ENCODE results near the gene CA10.

Gene CA10

GRCh38 chr17:52158450-52159042, at the start of gene CA10:
Gene CA10, minus strand, starts transcription at chr17:52158714.
- DNase-seq (ENCODE audit: low spot score) = no peak

GRCh38 chr17:52207796-52208195, 49.3 kb upstream of the CA10 start:
- DNase-seq (ENCODE audit: low spot score) = no peak

DNA sequence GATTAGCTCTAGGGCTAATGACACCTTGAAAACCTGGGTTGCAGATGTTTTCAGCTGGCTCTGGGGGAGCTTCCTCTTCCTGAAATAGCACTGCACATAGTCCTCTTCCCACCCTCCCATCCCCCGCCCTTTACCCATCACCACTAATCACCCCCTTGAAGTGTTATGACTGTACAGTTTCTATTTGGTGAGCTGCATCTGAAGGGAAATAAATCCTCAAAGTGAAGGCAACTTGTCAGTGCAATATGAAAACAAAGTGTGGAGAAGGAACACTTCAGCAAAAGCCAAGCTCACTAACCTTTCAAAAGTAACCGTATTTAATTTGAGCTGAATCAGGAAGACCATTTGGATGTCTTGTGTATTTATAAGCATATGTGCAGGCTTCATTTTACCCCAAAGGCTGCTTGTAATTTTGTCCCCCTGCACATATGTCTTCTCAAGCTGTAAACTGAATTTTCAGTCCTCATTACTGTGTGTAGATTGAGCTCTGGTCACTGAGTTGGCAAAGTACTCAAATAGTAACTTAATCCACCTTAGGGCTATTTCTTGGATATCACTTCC, 44.1 kb upstream of the CA10 start:
- no peak for DNase-seq (ENCODE audit: low spot score)

DNA sequence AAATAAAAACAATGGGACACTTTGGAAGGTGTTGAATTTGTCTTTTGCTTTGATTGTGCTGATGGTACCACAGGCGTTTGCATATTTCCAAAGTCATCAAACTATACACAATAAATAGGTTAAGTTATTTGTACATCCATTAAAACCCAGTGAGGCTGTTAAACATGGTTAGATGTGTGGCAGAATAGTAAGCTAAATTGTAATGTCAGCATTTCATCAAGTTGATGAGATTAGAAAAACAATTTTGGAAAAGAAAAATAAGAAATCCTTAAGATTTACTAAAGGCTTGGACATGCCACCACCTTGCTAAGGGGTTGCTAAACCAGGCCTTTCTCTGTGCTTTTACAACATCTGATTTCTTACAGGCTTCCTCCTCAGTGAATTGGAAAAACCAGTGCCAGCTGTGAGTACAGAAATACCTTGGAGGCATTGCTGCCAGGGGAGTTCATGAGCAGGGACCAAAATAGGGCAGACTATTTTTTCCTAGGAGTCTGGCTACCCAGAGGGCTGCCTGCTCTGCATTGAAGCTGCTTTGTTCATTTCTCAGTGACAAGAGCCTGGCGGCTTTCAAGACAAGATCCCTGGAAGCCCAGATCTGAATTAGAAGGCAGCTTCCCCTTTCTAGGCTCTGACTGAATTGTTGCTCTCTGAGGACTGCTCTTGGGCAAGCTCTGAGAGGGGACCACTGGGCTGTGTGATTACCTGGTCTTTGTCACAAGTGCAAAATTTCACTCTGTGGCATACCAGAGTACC, 43.4 kb upstream of the CA10 start:
- DNase-seq (ENCODE audit: low spot score) = no peak

- DNase-seq (ENCODE audit: low spot score) = no peak
Measured at GRCh38 chr17:52191491-52191890, 33.0 kb upstream of the CA10 start.

GRCh38 chr17:52181782-52182181, 23.3 kb upstream of the CA10 start:
- no peak for DNase-seq (ENCODE audit: low spot score)

- DNase-seq (ENCODE audit: low spot score) = no peak
Measured at GRCh38 chr17:52178012-52178411, 19.5 kb upstream of the CA10 start.

DNA sequence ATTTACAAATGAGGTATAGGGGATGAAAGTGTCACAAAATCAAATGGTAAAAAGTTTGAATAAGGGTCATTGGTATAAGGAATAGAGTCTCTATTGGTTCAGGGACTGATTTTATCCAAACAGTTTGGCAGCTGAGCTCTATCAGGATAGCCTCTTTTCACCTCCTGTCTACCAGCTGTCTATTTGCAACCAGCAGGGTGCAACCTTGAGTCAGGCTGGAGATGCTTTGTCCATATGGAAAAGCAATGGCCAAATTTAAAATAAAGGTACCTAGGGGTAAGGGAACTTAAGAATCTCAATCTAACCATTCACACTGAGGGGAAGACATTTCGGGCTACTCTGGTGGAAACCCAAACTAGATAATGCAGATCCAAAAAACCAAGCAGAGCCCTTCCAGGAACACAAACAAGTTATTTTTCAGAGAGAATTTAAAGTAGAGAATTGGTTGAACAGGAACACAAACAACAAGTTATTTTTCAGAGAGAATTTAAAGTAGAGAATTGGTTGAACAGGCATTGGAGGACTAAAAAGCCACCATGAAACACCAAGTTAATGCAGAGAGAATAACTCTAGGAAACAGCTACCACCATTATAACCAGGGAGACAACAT, 12.6 kb upstream of the CA10 start:
- DNase-seq (ENCODE audit: low spot score) = no peak

- DNase-seq (ENCODE audit: low spot score) = no peak
Measured at GRCh38 chr17:52160136-52160567, 1.6 kb upstream of the CA10 start.

- no peak for DNase-seq (ENCODE audit: low spot score)
Measured at GRCh38 chr17:52159246-52160135, 977 bp upstream of the CA10 start.

- no peak for DNase-seq (ENCODE audit: low spot score)
Measured at GRCh38 chr17:52157603-52158449, 688 bp downstream of the CA10 start.

- DNase-seq (ENCODE audit: low spot score) = no peak
Measured at GRCh38 chr17:52156576-52157570, 1.6 kb downstream of the CA10 start.

DNA sequence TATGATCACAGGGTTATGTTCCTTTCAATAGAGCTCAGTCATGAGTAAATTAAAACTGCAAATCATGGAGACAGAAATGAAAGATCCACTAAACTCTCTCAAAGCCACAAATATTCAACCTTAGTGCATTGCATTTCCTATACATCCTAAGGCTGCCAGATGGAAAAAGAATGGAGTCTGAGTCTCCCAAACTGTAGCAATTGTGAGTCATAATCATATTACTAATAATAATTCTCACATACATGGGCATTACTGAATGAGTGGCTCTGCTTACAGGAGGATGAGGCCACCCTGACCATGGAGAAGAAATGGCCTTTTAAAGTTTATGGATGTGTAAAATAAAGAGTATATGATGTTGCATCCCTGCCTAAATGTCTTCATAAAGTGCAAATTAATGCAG, 3.2 kb downstream of the CA10 start:
- no peak for DNase-seq (ENCODE audit: low spot score)

DNA sequence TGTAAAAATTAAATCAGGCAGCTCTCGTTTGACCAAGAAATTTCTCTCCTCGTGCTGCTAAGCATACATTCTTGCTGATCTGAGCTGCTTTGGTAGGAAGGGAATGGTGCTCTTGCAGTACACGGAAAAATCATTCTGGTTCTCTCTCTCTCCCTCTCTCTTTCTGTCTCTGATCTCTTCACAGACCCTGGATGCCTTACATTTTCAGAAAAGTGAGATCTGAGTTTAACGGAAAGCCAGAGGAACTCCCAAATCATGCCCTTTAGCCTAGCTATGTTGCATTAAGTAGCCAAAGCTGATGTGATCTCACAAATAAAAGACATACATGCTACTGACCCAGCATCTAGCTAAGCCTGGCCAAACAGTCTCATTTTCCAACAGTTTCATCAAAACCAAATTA, 4.0 kb downstream of the CA10 start:
- no peak for DNase-seq (ENCODE audit: low spot score)

- DNase-seq (ENCODE audit: low spot score) = no peak
Measured at GRCh38 chr17:52150935-52151334, 7.6 kb downstream of the CA10 start.

GRCh38 chr17:52149626-52150025, 8.9 kb downstream of the CA10 start:
- DNase-seq (ENCODE audit: low spot score) = no peak

DNA sequence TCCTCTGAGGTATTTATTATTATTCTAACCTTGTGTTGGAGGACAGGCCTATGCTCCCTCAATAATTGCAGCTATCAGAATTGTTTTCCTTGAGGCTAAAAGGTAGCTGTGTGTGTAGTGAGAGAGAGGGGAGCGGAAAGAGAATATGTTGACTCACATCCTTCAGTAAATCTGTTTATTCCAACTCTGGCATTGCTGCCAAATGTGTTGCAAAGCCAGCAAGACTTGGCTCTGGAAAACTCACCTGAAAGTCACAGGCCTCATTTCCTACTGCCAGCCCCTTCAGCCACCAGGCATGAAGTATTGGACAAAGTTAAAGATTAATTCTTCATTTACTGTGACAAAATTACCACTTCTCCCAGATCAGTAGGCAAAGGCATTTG, 9.6 kb downstream of the CA10 start:
- no peak for DNase-seq (ENCODE audit: low spot score)

DNA sequence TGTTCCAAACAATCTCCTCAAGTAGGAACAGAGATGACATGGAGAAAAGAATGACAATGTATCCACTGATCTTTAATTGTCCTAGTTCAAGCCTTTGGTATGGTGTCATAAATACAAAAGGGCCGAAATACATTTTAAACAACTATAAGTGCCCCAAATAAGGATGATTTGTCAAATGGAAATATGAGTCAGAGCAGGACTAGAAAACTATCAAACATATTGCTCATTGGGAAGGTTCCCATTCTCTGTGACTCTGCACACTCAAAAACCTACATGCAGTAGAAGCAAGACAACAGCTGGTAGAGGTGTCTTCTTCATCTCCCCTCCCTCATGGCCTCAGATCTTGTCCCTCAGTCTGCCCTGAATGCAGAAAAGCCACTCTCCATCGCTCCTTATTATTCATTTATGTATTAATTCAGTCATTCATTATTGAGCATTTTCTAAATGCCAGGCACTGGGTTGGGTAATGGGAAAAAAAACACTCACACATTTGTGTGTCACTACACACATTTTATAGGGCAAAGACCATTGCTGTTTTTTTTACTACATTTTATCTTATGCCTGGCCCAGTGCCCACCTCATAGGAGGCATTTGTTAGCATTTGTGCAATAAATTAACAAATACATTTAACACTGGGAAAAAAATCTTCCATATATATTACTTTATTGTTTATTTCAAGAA, 10.1 kb downstream of the CA10 start:
- DNase-seq (ENCODE audit: low spot score) = no peak

GRCh38 chr17:52147872-52148271, 10.6 kb downstream of the CA10 start:
- no peak for DNase-seq (ENCODE audit: low spot score)

Data from putamen (tissue), 1 donor.